ENCODE data around the gene MIER2. TPM values are rescaled to one million over a fixed set of nuclear protein-coding genes. Genes with fewer than 3 reads are reported as not detected.
"Not testable (repeated sequence)": the region's sequence is repeated elsewhere in the genome, so short reads cannot be mapped to it uniquely, and the experiment has no call there.

MIER2 gene
- polyA plus RNA-seq (2013, experiment 1 of 2), result 40.2 TPM
- polyA plus RNA-seq (2013, experiment 2 of 2), result 41.0 TPM

- peak within 1 kb of the TSS; percentile 89 for H3K18ac ChIP-seq (ENCODE audit: low read length)
- H3K4me2 ChIP-seq (ENCODE audit: insufficient read depth, low read length, poor library complexity, severe bottlenecking), result peak within 1 kb of the TSS; percentile 87
- no peak within 1 kb of the TSS for H3K14ac ChIP-seq (ENCODE audit: low read length)
- H3K4ac ChIP-seq (ENCODE audit: low read length), result peak within 1 kb of the TSS; percentile 17
- peaks cover 0 to 6% (median 0%) of the 10 kb centered on the region in 3 experiments for H3K27me3 ChIP-seq (ENCODE audit: control insufficient read depth in 3 of 3, insufficient read depth in 3 of 3, low read depth in 1 of 3, low read length in 3 of 3)
- DNase-seq (ENCODE audit: low spot score), result peak; percentile 84
- H3K9me3 ChIP-seq (replicated peaks in 1 of 2; ENCODE audit: control insufficient read depth in 2 of 2, insufficient read depth in 1 of 2, low read depth in 1 of 2, low read length in 2 of 2), result peaks cover 2 to 19% of the 10 kb centered on the region in 2 donors
- H4K8ac ChIP-seq (ENCODE audit: low read depth, low read length), result peak within 1 kb of the TSS; percentile 93
- H2BK15ac ChIP-seq (ENCODE audit: low read length), result no peak within 1 kb of the TSS
- peak within 1 kb of the TSS; percentile 58 for H2AK5ac ChIP-seq (ENCODE audit: low read depth, low read length)
- H3K9ac ChIP-seq (ENCODE audit: low read depth, low read length, poor library complexity), result peak within 1 kb of the TSS; percentile 80
- no peak within 1 kb of the TSS for H3K27ac ChIP-seq (replicated peaks; ENCODE audit: low read length)
- peak within 1 kb of the TSS; percentile 87 for H2AFZ ChIP-seq (ENCODE audit: low read length)
- peaks cover 10 to 17% of the 10 kb centered on the region in 2 donors for H3K4me1 ChIP-seq (ENCODE audit: control insufficient read depth in 2 of 2, insufficient read depth in 1 of 2, low read depth in 1 of 2, low read length in 2 of 2)
- H3K36me3 ChIP-seq (replicated peaks in 1 of 2; ENCODE audit: control insufficient read depth in 2 of 2, insufficient read depth in 2 of 2, low read length in 2 of 2), result peaks cover 11 to 38% of the 10 kb centered on the region in 2 donors
- no peak within 1 kb of the TSS for H2BK120ac ChIP-seq (ENCODE audit: low read depth, low read length)
- peak within 1 kb of the TSS; percentile 98 for H3K23ac ChIP-seq (ENCODE audit: low read depth, low read length, poor library complexity)
- H2BK5ac ChIP-seq (ENCODE audit: low read length), result peak within 1 kb of the TSS; percentile 29
- H4K91ac ChIP-seq (ENCODE audit: low read depth, low read length, poor library complexity), result no peak within 1 kb of the TSS
- H3K4me3 ChIP-seq (ENCODE audit: low read length in 2 of 2), result peak within 1 kb of the TSS; percentile 58 to 91
- H2BK12ac ChIP-seq (ENCODE audit: low read length), result no peak within 1 kb of the TSS
- H3K79me1 ChIP-seq (ENCODE audit: low read depth, low read length), result peaks cover 20% of the 10 kb centered on the region
- no CpG with 5 or more reads among the region's 77 CpGs for WGBS, 2 donors (ENCODE audit: extremely low coverage in 2 of 2, insufficient read length in 2 of 2, insufficient replicate concordance in 1 of 2)
Measured at GRCh38 chr19:344625-345319, at the start of gene MIER2. MIER2 (minus strand) TSS chr19:344796; CDS start chr19:344782, 14 bp downstream.

- Histone ChIP-seq H3K9ac (ENCODE audit: low read depth, low read length, poor library complexity) (peak overlapping the region; percentile 54), H4K8ac (ENCODE audit: low read depth, low read length) (peak overlapping the region; percentile 25), H3K23ac (ENCODE audit: low read depth, low read length, poor library complexity) (peak overlapping the region; percentile 9), H3K14ac (ENCODE audit: low read length) (peak overlapping the region; percentile 84), H2AK5ac (ENCODE audit: low read depth, low read length) (peak overlapping the region; percentile 69)
- H3K4me2 ChIP-seq (ENCODE audit: insufficient read depth, low read length, poor library complexity, severe bottlenecking); H2BK120ac ChIP-seq (ENCODE audit: low read depth, low read length); H3K4ac ChIP-seq (ENCODE audit: low read length); H2AFZ ChIP-seq (ENCODE audit: low read length); H3K4me1 ChIP-seq (ENCODE audit: control insufficient read depth in 2 of 2, insufficient read depth in 1 of 2, low read depth in 1 of 2, low read length in 2 of 2); H3K27ac ChIP-seq (replicated peaks; ENCODE audit: low read length); H3K4me3 ChIP-seq (ENCODE audit: low read length in 2 of 2); H3K9me3 ChIP-seq (replicated peaks in 1 of 2; ENCODE audit: control insufficient read depth in 2 of 2, insufficient read depth in 1 of 2, low read depth in 1 of 2, low read length in 2 of 2); DNase-seq (ENCODE audit: low spot score); H2BK5ac ChIP-seq (ENCODE audit: low read length); H4K91ac ChIP-seq (ENCODE audit: low read depth, low read length, poor library complexity); H3K27me3 ChIP-seq (ENCODE audit: control insufficient read depth in 3 of 3, insufficient read depth in 3 of 3, low read depth in 1 of 3, low read length in 3 of 3); H3K18ac ChIP-seq (ENCODE audit: low read length); H2BK12ac ChIP-seq (ENCODE audit: low read length); H3K79me1 ChIP-seq (ENCODE audit: low read depth, low read length); H3K36me3 ChIP-seq (replicated peaks in 1 of 2; ENCODE audit: control insufficient read depth in 2 of 2, insufficient read depth in 2 of 2, low read length in 2 of 2); H2BK15ac ChIP-seq (ENCODE audit: low read length): not testable (repeated sequence)
Measured at GRCh38 chr19:393560-393959, 49.0 kb upstream of the MIER2 start.

- Histone ChIP-seq H3K4me2 (ENCODE audit: insufficient read depth, low read length, poor library complexity, severe bottlenecking) (no peak overlapping the region), H3K36me3 (replicated peaks in 1 of 2; ENCODE audit: control insufficient read depth in 2 of 2, insufficient read depth in 2 of 2, low read length in 2 of 2) (no peaks in the 10 kb centered on the region), H3K23ac (ENCODE audit: low read depth, low read length, poor library complexity) (peak overlapping the region; percentile 76), H4K8ac (ENCODE audit: low read depth, low read length) (no peak overlapping the region), H3K9me3 (replicated peaks in 1 of 2; ENCODE audit: control insufficient read depth in 2 of 2, insufficient read depth in 1 of 2, low read depth in 1 of 2, low read length in 2 of 2) (peaks cover 4 to 5% of the 10 kb centered on the region in 2 donors), H3K27me3 (ENCODE audit: control insufficient read depth in 3 of 3, insufficient read depth in 3 of 3, low read depth in 1 of 3, low read length in 3 of 3) (peaks cover 0 to 2% (median 0%) of the 10 kb centered on the region in 3 experiments), H3K18ac (ENCODE audit: low read length) (peak overlapping the region; percentile 79), H2BK120ac (ENCODE audit: low read depth, low read length) (no peak overlapping the region), H2BK15ac (ENCODE audit: low read length) (peak overlapping the region; percentile 74), H3K4me1 (ENCODE audit: control insufficient read depth in 2 of 2, insufficient read depth in 1 of 2, low read depth in 1 of 2, low read length in 2 of 2) (peaks cover 0 to 7% of the 10 kb centered on the region in 2 donors), H2AK5ac (ENCODE audit: low read depth, low read length) (peak overlapping the region; percentile 61), H3K9ac (ENCODE audit: low read depth, low read length, poor library complexity) (no peak overlapping the region), H3K4ac (ENCODE audit: low read length) (no peak overlapping the region), H2BK5ac (ENCODE audit: low read length) (peak overlapping the region; percentile 54), H4K91ac (ENCODE audit: low read depth, low read length, poor library complexity) (peak overlapping the region; percentile 3), H2BK12ac (ENCODE audit: low read length) (peak overlapping the region; percentile 65), H3K4me3 (ENCODE audit: low read length in 2 of 2) (peak overlapping the region in 1 of 2 donors; percentile 38), H3K79me1 (ENCODE audit: low read depth, low read length) (no peaks in the 10 kb centered on the region), H2AFZ (ENCODE audit: low read length) (no peak overlapping the region), H3K27ac (replicated peaks; ENCODE audit: low read length) (no peak overlapping the region), H3K14ac (ENCODE audit: low read length) (no peak overlapping the region)
- DNase-seq (ENCODE audit: low spot score), result no peak
- no CpG with 5 or more reads among the region's 17 CpGs for WGBS, 2 donors (ENCODE audit: extremely low coverage in 2 of 2, insufficient read length in 2 of 2, insufficient replicate concordance in 1 of 2)
Measured at GRCh38 chr19:392375-392970, 47.9 kb upstream of the MIER2 start.

- Histone ChIP-seq H3K14ac (ENCODE audit: low read length) (peak overlapping the region; percentile 75), H3K36me3 (replicated peaks in 1 of 2; ENCODE audit: control insufficient read depth in 2 of 2, insufficient read depth in 2 of 2, low read length in 2 of 2) (no peaks in the 10 kb centered on the region), H3K4me1 (ENCODE audit: control insufficient read depth in 2 of 2, insufficient read depth in 1 of 2, low read depth in 1 of 2, low read length in 2 of 2) (peaks cover 0 to 8% of the 10 kb centered on the region in 2 donors), H3K79me1 (ENCODE audit: low read depth, low read length) (no peaks in the 10 kb centered on the region), H3K9me3 (replicated peaks in 1 of 2; ENCODE audit: control insufficient read depth in 2 of 2, insufficient read depth in 1 of 2, low read depth in 1 of 2, low read length in 2 of 2) (peaks cover 4 to 5% of the 10 kb centered on the region in 2 donors), H3K9ac (ENCODE audit: low read depth, low read length, poor library complexity) (no peak overlapping the region), H2BK5ac (ENCODE audit: low read length) (peak overlapping the region; percentile 54), H2BK12ac (ENCODE audit: low read length) (peak overlapping the region; percentile 65), H4K91ac (ENCODE audit: low read depth, low read length, poor library complexity) (peak overlapping the region; percentile 75), H3K27ac (replicated peaks; ENCODE audit: low read length) (no peak overlapping the region), H2BK120ac (ENCODE audit: low read depth, low read length) (peak overlapping the region; percentile 54), H2AFZ (ENCODE audit: low read length) (no peak overlapping the region), H3K4me3 (ENCODE audit: low read length in 2 of 2) (no peak overlapping the region), H3K4ac (ENCODE audit: low read length) (peak overlapping the region; percentile 19), H2BK15ac (ENCODE audit: low read length) (peak overlapping the region; percentile 74), H4K8ac (ENCODE audit: low read depth, low read length) (no peak overlapping the region), H3K18ac (ENCODE audit: low read length) (peak overlapping the region; percentile 80), H3K27me3 (ENCODE audit: control insufficient read depth in 3 of 3, insufficient read depth in 3 of 3, low read depth in 1 of 3, low read length in 3 of 3) (peaks cover 0 to 2% (median 0%) of the 10 kb centered on the region in 3 experiments), H2AK5ac (ENCODE audit: low read depth, low read length) (peak overlapping the region; percentile 97), H3K23ac (ENCODE audit: low read depth, low read length, poor library complexity) (peak overlapping the region; percentile 76), H3K4me2 (ENCODE audit: insufficient read depth, low read length, poor library complexity, severe bottlenecking) (no peak overlapping the region)
- WGBS, 2 donors (ENCODE audit: extremely low coverage in 2 of 2, insufficient read length in 2 of 2, insufficient replicate concordance in 1 of 2), result no CpG with 5 or more reads among the region's 30 CpGs
- no peak for DNase-seq (ENCODE audit: low spot score)
Measured at GRCh38 chr19:391726-392374, 47.3 kb upstream of the MIER2 start.
